Stimulated activated CD4-positive, alpha-beta T cell treated with anti-CD3 and anti-CD28 coated beads, Interleukin-4, amount 100 ng/mL, for 4 hours (primary cell): ENCODE measurements around the gene DOCK6.

Source experiments
- DNase-seq, 2 experiments: peaks; one replicate each; pipeline ENCODE4 v3.0.0-alpha.2; 2020

The DOCK6 gene

DNA sequence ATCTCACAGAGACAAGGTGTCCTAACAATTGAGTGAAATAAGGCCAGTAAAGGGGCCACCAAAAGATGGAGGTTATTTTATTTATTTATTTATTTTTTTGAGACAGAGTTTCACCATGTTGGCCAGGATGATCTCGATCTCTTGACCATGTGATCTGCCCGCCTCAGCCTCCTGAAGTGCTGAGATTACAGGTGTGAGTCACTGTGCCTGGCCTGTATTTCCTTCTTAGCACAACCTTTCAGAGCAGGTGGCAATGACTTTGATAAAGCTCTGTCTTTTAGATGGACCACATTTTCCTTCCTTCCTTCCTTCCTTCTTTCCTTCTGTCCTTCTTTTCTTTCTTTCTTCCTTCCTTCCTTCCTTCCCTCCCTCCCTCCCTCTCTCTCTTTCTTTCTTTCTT, 11.0 kb upstream of the DOCK6 start:
- DNase-seq, result no peak

DNA sequence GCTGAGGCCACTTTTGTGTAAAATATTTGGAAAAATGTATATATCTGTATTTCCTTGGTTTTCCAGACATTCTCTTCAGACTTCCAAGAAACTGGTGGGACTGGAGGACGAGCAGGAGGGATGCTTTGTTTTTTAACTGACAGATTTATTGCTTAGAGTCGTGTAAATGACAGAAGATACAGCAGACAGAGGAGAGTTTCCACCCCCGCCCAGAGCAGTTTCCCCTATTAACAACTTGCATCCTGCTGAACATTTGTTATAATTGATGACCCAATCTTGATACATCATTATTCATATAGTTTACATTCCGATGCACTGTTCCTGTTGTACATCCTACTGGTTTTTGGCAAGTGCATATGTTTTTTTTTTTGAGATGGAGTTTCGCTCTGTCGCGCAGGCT, 7.1 kb upstream of the DOCK6 start:
- no peak for DNase-seq

DNA sequence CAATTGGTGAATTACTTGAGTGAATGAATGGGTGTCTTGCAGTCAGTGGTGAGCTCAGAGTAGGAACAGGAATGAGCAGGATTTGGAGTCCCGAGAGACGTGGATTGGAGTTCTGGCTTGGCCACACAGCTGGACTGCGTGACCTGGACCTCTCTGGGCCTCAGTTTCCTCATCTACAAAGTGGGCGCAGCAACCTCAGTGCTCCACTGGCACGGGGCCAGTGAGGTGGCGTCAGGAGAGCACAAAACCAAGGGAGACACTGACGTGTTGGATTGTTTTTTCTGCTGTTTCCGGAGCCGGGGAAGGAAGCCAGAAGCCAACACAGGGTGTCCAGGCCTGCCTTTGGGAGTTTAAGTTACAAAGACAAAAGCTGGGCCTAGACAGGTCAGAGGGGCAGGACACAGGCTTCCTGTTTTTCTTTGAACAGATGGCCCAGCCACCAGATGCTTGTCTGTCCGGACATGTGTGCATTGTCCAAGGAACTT, 6.5 kb upstream of the DOCK6 start:
- DNase-seq, result no peak

DNA sequence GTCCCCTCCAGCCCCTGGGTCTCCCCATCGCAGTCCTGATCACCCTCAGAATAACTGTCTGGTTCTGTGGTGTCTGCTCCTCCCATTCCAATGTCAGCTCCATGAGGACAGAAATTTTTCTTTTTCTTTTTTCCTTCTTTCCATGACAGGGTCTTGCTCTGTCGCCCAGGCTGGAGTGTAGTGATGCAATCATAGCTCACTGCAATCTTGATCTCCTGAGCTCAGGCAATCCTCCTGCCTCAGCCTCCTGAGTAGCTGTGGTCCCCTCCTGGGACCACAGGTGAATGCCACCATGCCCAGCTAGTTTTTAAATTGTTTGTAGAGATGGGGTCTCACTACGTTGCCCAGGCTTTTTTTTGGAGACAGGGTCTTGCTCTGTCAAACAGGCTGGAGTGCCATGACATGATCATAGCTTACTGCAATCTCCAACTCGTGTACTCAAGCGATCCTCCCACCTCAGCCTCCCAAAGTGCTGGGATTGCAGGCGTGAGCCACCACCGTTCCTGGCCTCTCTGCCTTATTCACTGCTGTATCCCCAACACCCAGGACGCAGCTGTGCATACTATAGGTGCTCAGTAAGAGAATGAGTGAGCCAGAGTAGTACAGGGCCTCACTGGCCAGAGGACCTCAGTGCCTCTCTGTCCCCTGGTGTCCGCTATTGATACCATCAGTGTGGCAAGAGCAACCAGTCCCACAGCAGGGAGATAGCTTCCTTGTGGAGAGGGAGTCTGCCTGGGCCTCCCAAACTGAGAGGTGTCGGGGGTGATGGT, 5.2 kb upstream of the DOCK6 start:
- no peak for DNase-seq

DNA sequence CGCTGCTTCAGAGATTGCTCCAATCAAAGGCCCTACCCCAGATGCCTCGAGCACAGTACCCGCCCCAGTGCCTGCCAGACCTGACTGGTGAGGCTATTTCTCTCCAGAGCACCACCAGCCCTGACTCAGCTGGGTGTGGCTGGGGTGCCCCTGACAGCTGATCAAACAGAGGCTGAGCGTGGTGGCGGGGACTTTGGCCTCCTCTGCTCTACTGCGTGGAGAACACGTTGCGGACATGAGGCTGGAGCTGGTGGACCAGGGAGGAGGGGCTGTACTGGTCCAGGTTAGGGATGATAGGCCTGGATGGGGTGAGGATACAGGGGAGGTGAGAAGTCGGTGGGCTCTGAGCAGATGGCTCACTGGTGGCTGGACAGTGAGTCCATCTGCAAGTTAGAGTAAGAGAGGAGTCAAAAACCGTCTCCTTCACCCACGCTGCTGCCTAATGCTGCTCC, 3.5 kb upstream of the DOCK6 start:
- DNase-seq, result no peak

- DNase-seq, result no peak
Measured at GRCh38 chr19:11265177-11265784, 3.0 kb upstream of the DOCK6 start.

DNA sequence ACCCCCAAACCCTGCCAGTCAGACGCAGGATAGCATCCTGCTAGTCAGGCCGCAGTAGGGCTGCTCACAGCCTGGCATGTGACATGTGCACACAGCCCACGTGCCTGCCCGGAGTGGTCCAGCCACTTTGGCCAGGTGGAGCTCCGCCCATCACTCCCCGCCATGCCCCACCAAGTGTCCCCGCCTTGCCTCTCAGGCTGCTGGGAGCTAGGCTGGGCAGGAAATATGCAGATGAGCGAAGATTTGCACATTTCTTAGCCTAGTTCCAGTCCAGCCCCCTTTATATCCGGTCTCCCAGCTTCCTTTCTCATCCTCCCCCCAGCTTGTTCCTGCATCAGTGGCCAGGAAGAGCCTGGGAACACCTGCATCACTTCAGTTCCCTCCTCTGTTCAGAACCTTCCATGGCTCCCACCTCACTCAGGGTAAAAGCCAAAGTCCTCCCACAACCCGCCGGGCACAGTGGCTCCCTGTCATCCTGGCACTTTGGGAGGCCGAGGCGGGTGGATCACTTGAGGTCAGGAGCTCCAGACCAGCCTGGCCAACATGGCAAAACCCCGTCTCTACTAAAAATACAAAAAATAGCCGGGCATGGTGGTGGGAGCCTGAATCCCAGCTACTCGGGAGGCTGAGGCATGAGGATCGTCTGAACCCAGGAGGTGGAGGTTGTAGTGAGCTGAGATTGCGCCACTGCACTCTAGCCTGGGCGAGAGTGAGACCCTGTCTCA, 2.3 kb upstream of the DOCK6 start:
- DNase-seq, result no peak

DNA sequence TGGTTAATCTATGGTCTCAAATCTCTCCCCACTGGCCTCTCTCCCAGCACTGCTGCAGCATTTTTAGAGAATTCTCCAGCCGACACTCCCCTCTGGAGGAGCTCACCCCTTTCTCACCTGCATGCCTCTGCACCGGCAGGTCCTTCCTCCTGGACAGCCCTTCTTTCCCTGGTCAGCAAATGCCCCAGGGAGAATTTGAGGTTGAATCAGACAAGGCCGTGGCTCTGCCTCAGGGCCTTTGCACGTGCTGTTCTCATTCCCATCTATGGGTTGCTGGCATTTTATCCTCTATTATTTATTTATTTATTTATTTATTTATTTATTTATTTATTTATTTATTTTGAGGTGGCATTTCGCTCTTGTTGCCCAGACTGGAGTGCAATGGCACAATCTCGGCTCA, 1.4 kb upstream of the DOCK6 start:
- DNase-seq, result no peak

- no peak for DNase-seq
Measured at GRCh38 chr19:11261431-11261970, 823 bp downstream of the DOCK6 start.

GRCh38 chr19:11260996-11261395, 1.3 kb downstream of the DOCK6 start:
- DNase-seq, result no peak

DNA sequence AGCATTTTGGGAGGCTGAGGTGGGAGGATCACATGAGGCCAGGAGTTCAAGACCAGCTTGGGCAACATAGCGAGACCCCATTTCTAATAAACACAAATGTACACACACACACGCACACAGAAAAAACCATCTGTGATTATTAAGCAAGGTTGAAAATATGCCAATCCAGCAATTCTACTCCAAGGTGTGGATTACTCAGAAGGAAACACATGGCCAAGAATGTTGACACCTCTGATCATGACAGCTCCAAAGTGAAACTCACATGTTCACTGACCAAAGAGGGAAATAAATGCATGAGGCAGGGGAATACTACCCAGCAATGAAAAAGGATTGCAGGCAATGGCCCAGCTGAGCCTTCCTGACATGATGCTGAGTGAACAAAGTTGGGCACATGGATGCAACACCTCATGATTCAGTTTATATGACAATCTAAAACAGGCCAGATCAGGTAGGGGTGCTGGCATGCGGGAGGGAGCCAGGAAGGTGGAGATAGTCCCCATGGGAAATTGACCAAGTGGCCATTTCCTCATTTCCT, 4.4 kb downstream of the DOCK6 start:
- DNase-seq, result no peak

DNA sequence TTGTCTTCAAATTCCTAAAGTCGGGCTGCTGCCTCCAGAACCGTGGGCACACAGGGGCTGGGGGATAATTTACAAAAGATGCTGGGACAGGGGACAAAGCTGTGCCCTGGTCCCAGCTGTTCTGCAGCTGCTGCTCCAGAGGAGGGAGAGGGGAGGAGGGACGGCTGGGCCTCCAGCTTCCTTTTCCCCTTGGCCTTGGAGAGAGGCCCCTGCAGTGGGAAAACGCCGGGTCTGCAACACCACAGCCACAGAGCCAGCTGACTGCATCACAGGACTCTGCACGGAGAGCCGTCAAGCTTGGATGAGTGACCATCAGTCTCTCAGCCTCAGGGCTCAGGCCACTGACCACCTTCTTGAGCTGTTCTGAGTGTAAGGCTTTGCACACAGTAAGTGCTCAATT, 6.1 kb downstream of the DOCK6 start:
- DNase-seq, result no peak

GRCh38 chr19:11254666-11255065, 7.7 kb downstream of the DOCK6 start:
- DNase-seq, result no peak

DNA sequence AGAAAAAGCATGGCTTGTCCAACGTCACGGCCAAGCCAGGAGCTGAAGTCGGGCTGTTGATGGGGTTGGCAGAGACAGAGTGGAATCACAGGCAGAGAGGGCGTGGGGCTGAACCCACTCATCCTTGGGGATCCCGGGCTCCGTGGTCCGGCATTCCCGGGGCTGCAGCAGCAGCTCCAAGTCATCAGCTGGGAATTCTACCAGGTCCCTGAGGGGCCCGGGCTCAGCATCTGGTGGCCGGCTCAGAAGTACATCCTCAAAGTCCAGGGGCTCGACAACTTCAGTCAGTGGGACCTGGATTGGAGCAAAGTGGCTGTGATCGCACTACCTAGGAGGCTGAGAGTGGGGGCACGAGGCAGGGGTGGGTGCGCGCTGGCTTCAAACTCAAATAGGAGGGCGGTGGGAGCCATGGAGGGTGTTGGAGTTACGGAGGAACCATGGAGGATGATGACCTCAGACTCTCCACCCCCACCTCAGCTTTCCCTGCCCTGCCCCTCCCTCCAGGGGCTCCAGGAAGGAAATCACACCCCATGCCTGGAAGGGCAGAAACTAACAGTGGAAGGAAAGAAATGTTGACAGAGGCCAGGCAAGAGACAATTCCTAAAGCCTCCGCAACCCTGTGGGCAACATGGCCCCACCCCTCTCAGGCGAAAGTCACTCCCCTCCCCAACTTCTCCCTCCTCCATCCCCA, 9.5 kb downstream of the DOCK6 start:
- DNase-seq, result no peak

- DNase-seq, result no peak
Measured at GRCh38 chr19:11251650-11252314, 10.5 kb downstream of the DOCK6 start.

- no peak for DNase-seq
Measured at GRCh38 chr19:11251217-11251616, 11.1 kb downstream of the DOCK6 start.

DNA sequence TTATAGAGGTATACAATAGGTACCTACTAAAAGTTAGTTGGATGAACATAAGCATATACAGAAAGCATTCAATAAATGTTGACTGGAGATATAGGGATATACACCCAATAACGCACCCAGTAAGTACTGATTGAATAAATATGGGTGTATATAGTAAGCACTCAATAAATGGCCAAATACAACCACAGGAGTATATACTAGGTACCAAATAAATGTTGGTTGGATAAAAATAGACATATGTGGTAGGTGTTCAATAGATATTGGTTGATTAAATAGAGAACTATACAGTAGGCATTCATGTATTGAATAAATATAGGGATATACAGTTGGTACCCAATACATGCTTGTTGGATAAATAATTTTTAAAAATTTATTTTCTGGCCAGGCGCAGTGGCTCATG, 13.5 kb downstream of the DOCK6 start:
- DNase-seq, result no peak

DNA sequence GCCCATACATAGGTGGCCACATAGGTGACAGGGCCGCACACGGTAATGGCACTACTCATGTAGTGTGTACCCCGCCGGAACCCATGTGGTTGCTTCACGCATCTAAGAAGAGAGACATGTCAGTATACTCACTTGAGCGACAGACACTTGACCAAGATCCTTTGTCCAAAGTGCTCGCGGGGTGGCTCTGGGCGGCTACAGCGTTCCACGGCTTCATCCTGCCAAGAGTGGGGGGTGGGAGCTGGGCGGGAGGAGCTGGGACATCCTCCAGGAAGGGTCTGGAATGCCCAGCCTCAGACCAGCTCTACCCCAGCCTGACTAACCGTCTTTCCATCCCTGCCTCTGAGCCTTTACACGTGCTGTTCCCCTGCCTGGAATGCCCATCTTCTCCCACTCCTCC, 14.4 kb downstream of the DOCK6 start:
- DNase-seq, result no peak

- no peak for DNase-seq
Measured at GRCh38 chr19:11247391-11247790, 14.9 kb downstream of the DOCK6 start.

- no peak for DNase-seq
Measured at GRCh38 chr19:11246941-11247340, 15.4 kb downstream of the DOCK6 start.

- no peak for DNase-seq
Measured at GRCh38 chr19:11244846-11245589, 17.3 kb downstream of the DOCK6 start.
